Measurements from ENCODE around the gene FUT7. TPM values are rescaled to one million over a fixed set of nuclear protein-coding genes. Genes with fewer than 3 reads are reported as not detected.
A peak's percentile ranks its signal among the peaks of the same experiment; 100 is the strongest.

FUT7 gene
- total and polyA plus RNA-seq, 9 of the 15 experiments (the other 6 are each of a cell fraction or from before 2014, with no cell fraction given): not detected

GRCh38 chr9:136991993-136992818 is 39.7 kb downstream of the FUT7 start, which contains the start of gene PAXX (continued):
- no peak for TF ChIP-seq THAP7 (CRISPR knock-in tag; IDR thresholded peaks at IDR 0.05)
- no peak for TF ChIP-seq ZNF407 (IDR thresholded peaks at IDR 0.05; ENCODE audit: low read depth)
- TF ChIP-seq CREB3L1 (IDR thresholded peaks at IDR 0.05; ENCODE audit: borderline replicate concordance, low read depth): peak; percentile 63; the same call in 1 of the 2 replicates
- TF ChIP-seq ZNF449 (CRISPR knock-in tag; IDR thresholded peaks at IDR 0.05): no peak
- no peak for TF ChIP-seq ZNF217 (CRISPR knock-in tag; IDR thresholded peaks at IDR 0.05)
- no peak for TF ChIP-seq PRPF4 (IDR thresholded peaks at IDR 0.05; ENCODE audit: insufficient read depth, low read depth, low read length, poor library complexity, severe bottlenecking)
- no peak for TF ChIP-seq FUS (optimal IDR thresholded peaks at IDR 0.05; ENCODE audit: low read depth, low read length)
- no peak for TF ChIP-seq ZNF143 (CRISPR knock-in tag; IDR thresholded peaks at IDR 0.05)
- TF ChIP-seq U2AF2 (optimal IDR thresholded peaks at IDR 0.05; ENCODE audit: low read depth, low read length): no peak
- peak; percentile 77 to 90; a peak in 3 of 4 replicates for TF ChIP-seq SIN3A (IDR thresholded peaks at IDR 0.05; ENCODE audit: borderline replicate concordance in 2 of 2, control insufficient read depth in 1 of 2, low read depth in 2 of 2, low read length in 2 of 2)
- TF ChIP-seq ETV5 (CRISPR knock-in tag; IDR thresholded peaks at IDR 0.05; ENCODE audit: low read depth): no peak; the same call in 1 of the 2 replicates
- TF ChIP-seq ZNF766 (CRISPR knock-in tag; conservative IDR thresholded peaks at IDR 0.05): no peak
